CD4-positive, alpha-beta T cell treated with Interleukin-21 for 1 hour (primary cell): ENCODE data around the gene SYCP3.
"Not testable (repeated sequence)": the region's sequence is repeated elsewhere in the genome, so short reads cannot be mapped to it uniquely, and the experiment has no call there.

ENCODE experiments used
- DNase-seq: peaks from one replicate; pipeline ENCODE4 v3.0.0-alpha.2; 2020

Gene SYCP3

GRCh38 chr12:101710288-101710687 is 29.0 kb downstream of the SYCP3 start:
- DNase-seq = no peak

- DNase-seq = no peak
Observed at GRCh38 chr12:101707131-101707782, 32.0 kb downstream of the SYCP3 start.

GRCh38 chr12:101706403-101706802 is 32.9 kb downstream of the SYCP3 start:
- DNase-seq = no peak

DNA sequence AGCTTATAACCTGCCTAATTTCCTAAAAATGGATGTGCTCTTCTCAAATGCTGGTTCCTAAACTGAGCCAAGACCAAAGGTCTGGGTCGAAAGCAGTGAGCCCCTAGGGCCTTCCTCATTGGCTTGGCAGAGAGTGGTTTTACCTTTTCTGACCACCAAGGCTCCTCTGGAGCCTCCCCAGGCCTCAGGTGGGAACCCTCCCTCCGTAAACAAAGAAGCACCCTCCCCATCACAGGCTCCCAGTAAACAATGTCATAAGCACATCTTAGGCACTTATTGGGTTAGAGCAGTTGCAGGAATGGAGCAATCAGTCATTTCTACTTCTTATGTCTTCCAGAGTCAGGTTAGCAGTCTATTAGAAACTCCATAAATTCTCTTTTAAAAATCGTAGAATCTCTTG is 35.8 kb downstream of the SYCP3 start:
- DNase-seq = no peak

DNA sequence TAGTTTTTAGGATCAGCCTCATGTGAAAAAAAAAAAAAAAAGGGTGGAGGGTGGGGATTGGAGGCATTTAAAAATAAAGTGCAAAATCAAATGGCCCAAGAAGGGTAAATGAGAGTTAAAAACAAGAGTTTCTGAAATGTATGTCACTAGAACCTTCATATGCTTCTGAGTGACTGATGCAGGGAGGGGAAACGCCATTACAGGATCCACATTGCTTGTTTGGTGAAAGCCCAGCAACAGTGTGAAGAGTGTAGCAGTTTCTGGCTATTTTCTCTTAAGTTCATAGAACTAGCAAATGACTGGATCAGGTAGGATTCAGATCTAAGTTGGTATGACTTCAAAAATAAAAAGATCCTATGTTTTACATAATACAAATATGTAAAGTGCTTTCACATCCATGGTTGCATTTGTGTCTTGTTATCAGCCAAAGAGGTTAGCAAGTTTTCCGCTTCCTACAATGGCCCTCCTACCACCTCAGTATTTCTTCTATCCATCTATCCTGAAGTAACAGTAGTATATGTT is 38.9 kb downstream of the SYCP3 start:
- DNase-seq = no peak

GRCh38 chr12:101698800-101699347 is 40.4 kb downstream of the SYCP3 start:
- no peak for DNase-seq

DNA sequence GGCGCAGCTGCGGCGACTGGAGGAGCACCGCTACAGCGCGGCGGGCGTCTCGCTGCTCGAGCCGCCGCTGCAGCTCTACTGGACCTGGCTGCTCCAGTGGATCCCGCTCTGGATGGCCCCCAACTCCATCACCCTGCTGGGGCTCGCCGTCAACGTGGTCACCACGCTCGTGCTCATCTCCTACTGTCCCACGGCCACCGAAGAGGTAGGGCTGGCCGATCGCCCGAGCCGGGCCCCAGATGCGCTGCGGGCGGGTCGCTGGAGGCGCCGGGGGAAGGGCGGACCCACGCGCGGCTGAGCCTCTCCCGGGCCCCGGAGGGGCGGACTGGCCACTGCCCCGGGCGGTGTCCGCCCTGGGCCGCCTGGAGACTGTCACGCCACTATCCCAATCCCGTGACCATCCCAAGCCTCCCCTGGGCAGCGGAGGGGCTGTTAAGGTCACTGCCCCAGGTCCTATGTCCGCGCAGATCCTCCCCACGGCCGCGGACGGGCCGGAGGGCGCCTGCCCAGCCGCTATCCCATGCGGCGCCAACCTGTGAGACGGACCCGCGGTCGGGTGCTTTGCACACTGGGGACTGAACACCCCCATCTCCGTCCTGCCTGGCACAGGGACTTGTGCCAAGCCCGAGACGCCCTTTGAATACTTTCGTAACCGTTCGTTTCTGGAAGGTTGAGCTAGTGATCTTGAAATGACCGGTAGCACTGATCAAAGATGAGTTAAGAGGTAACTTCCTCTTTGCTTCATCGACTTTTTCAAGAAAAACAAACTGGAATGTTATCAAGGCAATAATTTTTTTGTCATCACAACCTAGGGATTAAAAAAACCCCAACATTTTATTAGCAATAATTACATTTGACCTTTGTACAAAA is 41.1 kb downstream of the SYCP3 start:
- DNase-seq = peak; percentile 7

- DNase-seq = peak; percentile 69
Observed at GRCh38 chr12:101697197-101697929, 41.9 kb downstream of the SYCP3 start, which contains the start of gene CHPT1. Gene CHPT1 (plus strand): TSS chr12:101697640. CDS start chr12:101697862, 222 bp downstream.

GRCh38 chr12:101696251-101697196 is 42.7 kb downstream of the SYCP3 start:
- DNase-seq = no peak

- DNase-seq = no peak
Observed at GRCh38 chr12:101695706-101696105, 43.6 kb downstream of the SYCP3 start.

GRCh38 chr12:101694986-101695385 is 44.3 kb downstream of the SYCP3 start:
- no peak for DNase-seq

DNA sequence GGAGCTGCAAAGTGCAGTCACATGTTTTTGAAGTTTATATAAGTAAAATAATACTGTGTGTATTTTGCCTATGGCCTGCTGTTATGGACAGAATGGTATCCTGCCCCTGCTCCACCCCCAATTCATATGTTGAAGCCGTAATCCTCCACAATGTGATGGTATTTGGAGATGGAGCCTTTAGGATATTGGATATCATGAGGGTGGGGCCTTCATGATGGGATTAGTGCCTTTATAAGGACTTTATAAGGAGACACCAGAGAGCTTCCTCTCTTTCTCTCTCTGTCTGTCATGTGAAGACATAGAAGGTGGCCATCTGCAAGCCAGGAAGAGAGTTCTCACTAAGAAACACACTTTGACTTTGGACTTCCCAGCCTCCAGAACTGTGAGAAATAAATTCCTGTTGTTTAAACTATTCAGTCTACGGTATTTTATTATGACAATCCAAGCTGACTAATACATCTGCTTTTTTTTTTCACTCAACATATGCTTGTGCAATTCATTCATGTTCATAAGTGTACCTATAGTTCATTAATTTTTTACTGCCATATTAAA is 44.9 kb downstream of the SYCP3 start:
- DNase-seq = no peak

- no peak for DNase-seq
Observed at GRCh38 chr12:101691503-101692096, 47.7 kb downstream of the SYCP3 start.

DNA sequence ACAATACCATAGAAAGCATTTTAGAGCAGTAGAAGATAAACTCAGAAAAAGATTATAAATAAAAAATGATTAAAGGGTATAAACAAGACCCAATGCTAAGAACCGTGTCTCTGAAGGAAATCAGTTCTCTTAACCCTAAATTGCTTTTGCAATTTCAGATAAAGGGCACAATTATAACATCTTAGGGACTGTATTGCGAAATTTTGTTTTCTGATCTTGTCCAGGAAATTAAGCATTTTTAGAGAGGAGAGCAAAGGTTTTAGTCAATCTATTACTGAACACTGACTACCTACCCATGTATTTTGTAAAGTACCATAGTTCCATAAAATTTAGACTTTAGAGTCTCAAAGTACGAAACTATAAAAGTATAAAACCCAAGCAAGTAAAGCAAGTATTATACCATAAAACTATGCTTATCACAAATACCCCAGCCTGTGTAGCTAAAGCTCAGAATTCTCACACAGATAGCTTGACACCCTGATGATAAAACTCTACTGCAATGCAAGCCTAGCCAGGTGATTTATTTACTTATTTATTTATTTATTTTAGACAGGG is 48.6 kb downstream of the SYCP3 start:
- no peak for DNase-seq

GRCh38 chr12:101686176-101686575 is 53.1 kb downstream of the SYCP3 start:
- no peak for DNase-seq

GRCh38 chr12:101685092-101685491 is 54.2 kb downstream of the SYCP3 start:
- no peak for DNase-seq

GRCh38 chr12:101681627-101682026 is 57.6 kb downstream of the SYCP3 start:
- DNase-seq = not testable (repeated sequence)

DNA sequence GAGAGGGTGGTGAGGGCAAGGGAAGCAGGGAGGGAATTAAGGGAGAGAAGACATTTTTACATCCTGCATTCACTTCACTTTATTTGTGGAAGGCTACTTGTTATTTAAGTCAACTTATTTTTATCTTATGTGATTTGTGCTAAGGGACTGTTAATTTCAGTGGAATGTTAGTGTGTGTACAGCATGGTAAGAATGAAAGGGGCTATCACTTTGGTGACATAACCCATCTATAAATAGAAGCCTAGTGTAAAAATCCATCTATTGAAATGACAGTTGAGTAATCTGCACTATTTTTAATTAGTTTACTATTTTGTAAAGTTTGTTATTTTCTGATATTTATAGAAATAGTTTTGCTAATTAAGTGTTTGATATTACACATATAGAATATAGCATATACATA is 58.6 kb downstream of the SYCP3 start:
- no peak for DNase-seq

GRCh38 chr12:101680240-101680639 is 59.0 kb downstream of the SYCP3 start:
- no peak for DNase-seq
